Body of pancreas (tissue), 4 donors: Measurements from ENCODE around the gene CCDC12.

ENCODE experiments used
- CTCF ChIP-seq, 7 experiments: fragments of 450-650 bp in 4 of 7; fragments of 200-600 bp in 3 of 7; sonication (generic) in 3 of 7; IDR thresholded peaks; one replicate each; pipeline ENCODE4 v1.5.1; 2016 to 2019; ENCODE audit warnings: antibody characterized with exemption in 7 of 7
- POLR2A ChIP-seq, 3 donors: fragments of 450-650 bp; IDR thresholded peaks; one replicate each; pipeline ENCODE4 v1.6.1; 2016; ENCODE audit warnings: antibody characterized with exemption in 3 of 3, mild to moderate bottlenecking in 2 of 3

GRCh38 chr3:46914849-46915248 lies 61.7 kb downstream of the CCDC12 start:
- TF ChIP-seq POLR2A (IDR thresholded peaks at IDR 0.05) (no peak), CTCF (IDR thresholded peaks at IDR 0.05) (no peak)
